ENCODE results near the gene ZBTB17.
"Not testable (repeated sequence)": the region's sequence is repeated elsewhere in the genome, so short reads cannot be mapped to it uniquely, and the experiment has no call there.

The ZBTB17 gene

DNA sequence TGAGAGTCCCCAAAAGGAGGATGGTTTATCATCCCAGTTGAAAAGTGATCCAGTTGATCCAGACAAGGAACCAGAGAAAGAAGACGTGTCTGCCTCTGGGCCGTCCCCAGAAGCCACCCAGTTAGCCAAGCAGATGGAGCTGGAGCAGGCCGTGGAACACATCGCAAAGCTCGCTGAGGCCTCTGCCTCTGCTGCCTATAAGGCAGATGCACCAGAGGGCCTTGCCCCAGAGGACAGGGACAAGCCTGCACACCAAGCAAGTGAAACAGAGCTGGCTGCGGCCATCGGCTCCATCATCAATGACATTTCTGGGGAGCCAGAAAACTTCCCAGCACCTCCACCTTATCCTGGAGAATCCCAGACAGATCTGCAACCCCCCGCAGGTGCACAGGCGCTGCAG is 43.3 kb downstream of the ZBTB17 start:
- no peak for DNase-seq

GRCh38 chr1:15931884-15932283 is 44.0 kb downstream of the ZBTB17 start:
- no peak for DNase-seq

DNA sequence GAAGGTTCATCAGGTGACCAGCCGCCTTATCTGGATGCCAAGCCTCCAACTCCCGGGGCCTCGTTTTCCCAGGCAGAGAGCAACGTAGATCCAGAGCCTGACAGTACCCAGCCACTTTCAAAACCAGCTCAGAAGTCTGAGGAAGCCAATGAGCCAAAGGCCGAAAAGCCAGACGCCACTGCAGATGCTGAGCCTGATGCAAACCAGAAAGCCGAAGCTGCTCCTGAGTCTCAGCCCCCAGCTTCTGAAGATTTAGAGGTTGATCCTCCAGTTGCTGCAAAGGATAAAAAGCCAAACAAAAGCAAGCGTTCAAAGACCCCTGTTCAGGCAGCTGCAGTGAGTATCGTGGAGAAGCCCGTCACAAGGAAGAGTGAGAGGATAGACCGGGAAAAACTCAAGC is 44.5 kb downstream of the ZBTB17 start:
- DNase-seq, result no peak

DNA sequence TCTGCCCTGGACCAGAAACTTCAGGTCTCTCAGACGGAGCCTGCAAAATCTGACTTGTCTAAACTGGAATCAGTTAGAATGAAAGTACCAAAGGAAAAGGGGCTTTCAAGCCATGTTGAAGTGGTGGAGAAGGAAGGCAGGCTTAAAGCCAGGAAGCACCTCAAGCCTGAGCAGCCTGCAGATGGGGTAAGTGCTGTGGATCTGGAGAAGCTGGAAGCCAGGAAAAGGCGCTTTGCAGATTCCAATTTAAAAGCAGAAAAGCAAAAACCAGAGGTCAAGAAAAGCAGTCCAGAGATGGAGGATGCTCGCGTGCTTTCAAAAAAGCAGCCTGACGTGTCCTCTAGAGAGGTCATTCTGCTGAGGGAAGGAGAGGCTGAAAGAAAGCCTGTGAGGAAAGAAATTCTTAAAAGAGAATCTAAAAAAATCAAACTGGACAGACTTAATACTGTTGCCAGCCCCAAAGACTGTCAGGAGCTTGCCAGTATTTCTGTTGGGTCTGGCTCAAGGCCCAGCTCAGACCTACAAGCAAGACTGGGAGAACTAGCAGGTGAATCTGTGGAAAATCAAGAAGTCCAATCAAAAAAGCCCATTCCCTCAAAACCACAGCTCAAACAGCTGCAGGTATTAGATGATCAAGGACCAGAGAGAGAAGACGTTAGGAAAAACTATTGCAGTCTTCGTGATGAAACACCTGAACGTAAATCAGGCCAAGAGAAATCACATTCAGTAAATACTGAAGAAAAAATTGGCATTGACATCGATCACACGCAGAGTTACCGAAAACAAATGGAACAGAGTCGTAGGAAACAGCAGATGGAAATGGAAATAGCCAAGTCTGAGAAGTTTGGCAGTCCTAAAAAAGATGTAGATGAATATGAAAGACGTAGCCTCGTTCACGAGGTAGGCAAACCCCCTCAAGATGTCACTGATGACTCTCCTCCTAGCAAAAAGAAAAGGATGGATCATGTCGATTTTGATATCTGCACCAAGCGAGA is 46.6 kb downstream of the ZBTB17 start:
- no peak for DNase-seq

- not testable (repeated sequence) for DNase-seq
Measured at GRCh38 chr1:15926448-15926847, 49.5 kb downstream of the ZBTB17 start.

GRCh38 chr1:15923241-15923640 is 52.7 kb downstream of the ZBTB17 start:
- no peak for DNase-seq

DNA sequence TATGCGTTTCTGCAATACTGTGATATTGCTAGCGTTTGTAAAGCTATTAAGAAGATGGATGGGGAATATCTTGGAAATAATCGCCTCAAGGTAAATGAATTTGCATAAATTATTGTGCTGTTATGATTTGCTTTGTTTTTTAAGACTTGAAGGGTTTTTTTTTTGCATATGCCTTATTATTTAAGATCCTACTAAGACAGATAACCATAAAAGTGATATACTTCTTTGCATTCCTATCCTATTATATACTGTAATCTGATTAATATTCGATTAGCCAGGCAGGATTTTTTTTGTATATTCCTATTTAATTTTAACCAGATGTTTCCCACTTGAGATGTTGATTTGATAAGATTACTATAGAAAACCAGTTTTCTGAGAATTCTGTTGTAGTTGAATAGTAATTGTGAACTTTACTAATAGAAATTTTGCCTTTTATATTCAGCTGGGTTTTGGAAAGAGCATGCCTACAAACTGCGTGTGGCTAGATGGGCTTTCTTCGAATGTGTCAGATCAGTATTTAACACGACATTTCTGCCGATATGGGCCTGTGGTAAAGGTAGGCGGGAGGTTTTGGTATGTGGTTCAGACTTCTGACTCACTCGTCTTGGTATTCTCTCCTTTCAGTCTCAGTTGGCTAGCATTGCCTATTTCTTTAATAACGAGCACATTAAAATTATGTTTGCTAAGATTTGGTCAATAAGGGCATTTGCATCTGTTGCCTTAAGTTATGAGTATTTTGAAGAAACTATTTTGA is 56.8 kb downstream of the ZBTB17 start:
- no peak for DNase-seq

DNA sequence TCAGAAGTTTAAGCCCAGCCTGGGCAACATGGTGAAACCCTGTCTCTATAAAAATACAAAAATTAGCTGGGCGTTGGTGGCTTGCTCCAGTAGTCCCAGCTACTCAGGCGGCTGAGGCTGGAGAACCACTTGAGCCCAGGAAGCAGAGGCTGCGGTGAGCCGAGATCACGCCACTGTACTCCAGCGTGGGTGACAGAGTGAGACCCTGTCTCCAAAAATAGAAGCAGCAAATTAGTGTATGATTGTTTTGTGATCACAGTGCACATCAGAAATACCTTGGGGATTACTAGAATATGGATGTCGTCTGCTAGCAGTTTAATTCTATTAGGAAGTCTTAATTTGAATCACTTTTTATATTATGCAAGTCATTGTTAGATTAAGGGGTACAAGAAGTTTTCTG is 59.0 kb downstream of the ZBTB17 start:
- no peak for DNase-seq

GRCh38 chr1:15916417-15916816 is 59.5 kb downstream of the ZBTB17 start:
- no peak for DNase-seq

DNA sequence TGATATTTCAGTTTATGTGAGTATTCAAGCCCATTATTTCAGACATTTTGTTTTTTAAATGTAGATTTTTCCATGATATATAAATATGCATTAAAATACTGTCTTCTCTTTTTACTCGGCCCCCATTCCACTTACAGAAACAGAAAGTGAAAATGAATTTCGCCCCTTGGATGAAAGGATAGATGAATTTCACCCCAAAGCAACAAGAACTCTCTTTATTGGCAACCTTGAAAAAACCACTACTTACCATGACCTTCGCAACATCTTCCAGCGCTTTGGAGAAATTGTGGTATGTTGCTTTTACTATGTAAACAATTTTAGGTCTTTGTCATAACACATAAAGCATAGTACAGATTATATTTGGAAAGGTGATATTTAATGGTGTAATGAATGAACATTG is 59.9 kb downstream of the ZBTB17 start:
- no peak for DNase-seq

DNA sequence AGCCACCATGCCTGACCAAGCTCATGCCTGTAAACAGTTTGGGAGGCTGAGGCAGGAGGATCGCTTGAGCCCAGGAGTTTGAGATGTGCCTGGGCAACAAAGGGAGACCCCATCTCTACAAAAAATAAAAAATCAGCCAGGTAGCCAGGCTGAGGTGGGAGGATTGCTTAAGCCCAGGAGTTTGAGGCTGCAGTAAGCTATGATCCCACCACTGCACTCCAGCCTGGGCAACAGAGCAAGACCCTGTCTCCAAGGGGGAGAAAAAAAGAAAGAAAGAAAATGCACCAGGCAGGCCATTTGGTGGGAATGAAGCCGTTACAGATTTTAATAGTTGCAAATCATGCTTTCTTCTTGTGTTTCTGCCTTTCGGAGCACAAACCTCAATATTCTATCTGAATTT is 62.3 kb downstream of the ZBTB17 start:
- DNase-seq, result not testable (repeated sequence)

DNA sequence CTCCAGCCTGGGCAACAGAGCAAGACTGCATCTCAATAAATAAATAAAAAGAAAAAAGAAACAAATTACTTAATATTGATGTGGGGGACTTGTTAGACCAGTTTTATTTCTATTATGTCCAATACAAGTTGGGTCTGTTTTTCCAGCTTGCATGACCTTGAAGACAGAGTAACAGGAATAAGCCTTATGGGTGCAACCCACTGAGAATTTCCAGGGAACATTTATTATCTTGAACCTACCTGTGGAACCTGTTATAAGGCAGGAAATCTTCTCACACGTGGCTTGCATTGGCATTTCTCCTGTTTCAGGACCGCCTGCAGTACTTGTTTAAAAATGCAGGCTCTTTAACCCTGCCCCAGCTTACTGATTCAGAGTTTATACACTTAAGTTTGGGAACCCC is 64.0 kb downstream of the ZBTB17 start:
- no peak for DNase-seq

- no peak for DNase-seq
Measured at GRCh38 chr1:15911141-15911540, 64.8 kb downstream of the ZBTB17 start.

DNA sequence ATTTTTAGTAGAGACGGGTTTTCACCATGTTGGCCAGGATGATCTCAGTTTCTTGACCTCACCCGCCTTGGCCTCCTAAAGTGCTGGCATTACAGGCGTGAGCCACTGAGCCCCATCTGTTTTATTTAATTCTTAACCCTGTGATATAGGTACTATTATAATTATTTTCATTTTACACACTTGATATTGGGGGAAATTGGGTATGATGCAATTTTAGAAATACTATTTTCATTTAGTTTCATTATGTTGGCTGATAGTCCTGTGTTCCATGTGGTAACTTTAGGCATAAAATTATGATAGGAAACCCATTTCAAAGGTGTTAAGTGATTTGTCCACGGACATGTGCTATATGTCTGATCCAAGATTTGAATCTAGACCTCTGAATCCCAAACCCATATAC is 67.3 kb downstream of the ZBTB17 start:
- no peak for DNase-seq

DNA sequence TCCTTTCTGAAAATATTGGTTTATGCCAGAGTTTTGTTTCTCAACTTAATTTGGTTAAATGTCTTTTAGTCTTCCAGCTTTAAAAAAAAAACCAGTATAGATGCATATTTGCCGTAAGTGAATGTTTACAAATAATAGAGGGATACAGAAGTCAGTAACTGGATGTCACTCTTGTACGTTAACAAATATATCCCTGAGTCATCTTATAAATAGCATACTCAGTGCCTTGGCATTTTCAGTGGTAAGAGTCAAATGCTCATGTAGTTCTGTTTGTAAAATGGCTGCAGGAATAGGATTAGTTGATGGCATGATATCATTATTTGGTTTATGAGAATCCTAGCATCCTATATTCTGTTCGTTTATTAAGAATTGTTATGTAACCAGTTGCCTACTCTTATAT is 73.0 kb downstream of the ZBTB17 start:
- DNase-seq, result no peak

- no peak for DNase-seq
Measured at GRCh38 chr1:15900662-15901279, 75.1 kb downstream of the ZBTB17 start.

- no peak for DNase-seq
Measured at GRCh38 chr1:15899266-15899665, 76.6 kb downstream of the ZBTB17 start.

DNA sequence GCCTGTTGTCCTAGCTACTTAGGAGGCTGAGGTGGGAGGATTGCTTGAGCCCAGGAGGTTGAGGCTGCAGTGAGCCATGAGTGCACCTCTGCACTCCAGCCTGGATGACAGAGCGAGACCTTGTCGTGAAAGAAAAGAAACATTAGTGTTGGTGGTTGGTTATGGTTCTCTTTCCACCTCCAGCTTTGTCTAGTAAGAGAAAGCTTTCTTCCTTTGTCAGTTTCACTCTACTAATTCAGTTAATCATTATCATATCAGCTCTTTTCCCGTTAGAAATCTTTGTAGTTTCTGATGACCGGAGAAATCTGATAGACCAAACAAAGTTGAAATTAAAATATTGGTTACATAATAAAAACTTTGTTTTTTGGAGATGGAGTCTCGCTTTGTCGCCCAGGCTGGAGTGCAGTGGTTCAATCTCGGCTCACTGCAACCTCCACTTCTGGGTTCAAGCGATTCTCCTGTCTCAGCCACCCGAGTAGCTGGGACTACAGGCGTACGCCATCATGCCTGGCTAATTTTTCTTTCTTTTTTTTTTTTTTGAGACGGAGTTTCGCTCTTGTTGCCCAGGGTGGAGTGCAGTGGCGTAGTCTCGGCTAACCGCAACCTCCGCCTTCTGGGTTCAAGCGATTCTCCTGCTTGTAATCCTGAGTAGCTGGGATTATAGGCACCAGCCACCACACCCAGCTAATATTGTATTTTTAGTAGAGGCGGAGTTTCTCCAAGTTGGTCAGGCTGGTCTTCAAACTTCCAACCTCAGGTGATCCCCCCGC is 78.9 kb downstream of the ZBTB17 start:
- not testable (repeated sequence) for DNase-seq

DNA sequence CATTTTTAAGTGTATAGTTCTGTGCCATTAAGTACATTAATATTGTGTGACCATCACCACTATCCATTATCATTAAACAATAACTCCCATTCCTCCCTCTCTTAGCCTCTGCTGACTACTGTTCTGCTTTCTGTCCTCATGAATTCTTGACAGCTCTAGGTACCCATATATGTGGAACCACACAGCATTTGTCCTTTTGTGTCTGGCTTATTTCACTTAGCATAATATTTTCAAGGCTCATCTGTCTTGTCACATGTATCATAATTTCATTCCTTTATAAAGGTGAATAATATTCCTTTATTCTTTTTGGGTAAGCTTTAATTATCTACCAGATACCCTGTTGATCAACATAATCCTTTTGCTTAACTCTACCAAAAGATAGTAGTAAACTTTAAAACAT is 80.7 kb downstream of the ZBTB17 start:
- DNase-seq, result no peak

- not testable (repeated sequence) for DNase-seq
Measured at GRCh38 chr1:15892857-15893599, 82.9 kb downstream of the ZBTB17 start.
